Osteoblast (primary cell): ENCODE data around the gene TNK2. TPM values are rescaled to one million over a fixed set of nuclear protein-coding genes. Genes with fewer than 3 reads are reported as not detected.

ENCODE experiments used
- DNase-seq: peaks from one replicate; pipeline ENCODE4 v3.0.0; 2011; ENCODE audit warnings: low spot score, mixed read lengths; ENCODE audit not compliant: insufficient read length; ENCODE audit errors: missing footprints
- H2AFZ ChIP-seq: 2 replicates; pipeline ENCODE4 v1.6.0; 2011; ENCODE audit warnings: mild to moderate bottlenecking, low read length
- H3K27ac ChIP-seq: 2 replicates; pipeline ENCODE4 v1.5.1; 2011; ENCODE audit warnings: mild to moderate bottlenecking, low read depth, low read length, moderate library complexity
- H3K27me3 ChIP-seq: 2 replicates; pipeline ENCODE4 v1.6.0; 2012; ENCODE audit warnings: mild to moderate bottlenecking, control low read depth, inconsistent platforms, low read length, moderate library complexity; ENCODE audit not compliant: insufficient read depth
- H3K36me3 ChIP-seq: 2 replicates; pipeline ENCODE4 v1.5.1; 2011; ENCODE audit warnings: mild to moderate bottlenecking, low read length, control low read depth, moderate library complexity; ENCODE audit not compliant: insufficient read depth
- H3K4me1 ChIP-seq: 2 replicates; pipeline ENCODE4 v1.5.1; 2011; ENCODE audit warnings: mild to moderate bottlenecking, low read length, control low read depth, moderate library complexity; ENCODE audit not compliant: insufficient read depth
- H3K4me2 ChIP-seq: 2 replicates; pipeline ENCODE4 v1.6.0; 2011; ENCODE audit warnings: mild to moderate bottlenecking, low read length; ENCODE audit not compliant: insufficient read depth
- H3K4me3 ChIP-seq: fragments of 200-600 bp; sonication (generic); 3 replicates; pipeline ENCODE4 v1.5.1; 2012; ENCODE audit warnings: mild to moderate bottlenecking, low read length, inconsistent platforms; ENCODE audit not compliant: insufficient read depth
- H3K79me2 ChIP-seq: 2 replicates; pipeline ENCODE4 v1.6.0; 2012; ENCODE audit warnings: mild to moderate bottlenecking, low read length, control low read depth, inconsistent platforms; ENCODE audit not compliant: insufficient read depth
- H3K9me3 ChIP-seq: 2 replicates; pipeline ENCODE4 v1.5.1; 2011; ENCODE audit warnings: low read depth, low read length, control low read depth
- H4K20me1 ChIP-seq: 2 replicates; pipeline ENCODE4 v1.6.0; 2012; ENCODE audit warnings: mild to moderate bottlenecking, low read length, control low read depth; ENCODE audit not compliant: insufficient read depth
- CTCF ChIP-seq: IDR thresholded peaks from 2 replicates; pipeline ENCODE4 v1.5.1; 2011; ENCODE audit warnings: mild to moderate bottlenecking, low read depth, low read length, moderate library complexity; ENCODE audit errors: extremely low read depth
- total RNA-seq: library from RNA; depleted of rRNA; stranded (reverse); fragments of >200 nt; gene quantifications from 2 replicates; pipeline ENCODE4 v1.2.3, GENCODE V29; 2012

The TNK2 gene
- total RNA-seq, 1 donor = 11.6 TPM

GRCh38 chr3:195893044-195893395, 15.3 kb downstream of the TNK2 start:
- no peak for TF ChIP-seq CTCF
- H3K27me3 ChIP-seq = no peaks in the 10 kb centered on the region
- no peaks in the 10 kb centered on the region for H3K9me3 ChIP-seq
- peak overlapping the region; percentile 57 for H3K4me3 ChIP-seq
- H3K36me3 ChIP-seq = no peaks in the 10 kb centered on the region
- H3K79me2 ChIP-seq = peaks cover 50% of the 10 kb centered on the region
- peak overlapping the region; percentile 62 for H2AFZ ChIP-seq
- peak overlapping the region; percentile 45 for H3K27ac ChIP-seq
- peaks cover 55% of the 10 kb centered on the region for H3K4me1 ChIP-seq
- DNase-seq = peak; percentile 93
- H4K20me1 ChIP-seq = peaks cover 20% of the 10 kb centered on the region
- peak overlapping the region; percentile 77 for H3K4me2 ChIP-seq

- Histone ChIP-seq H3K4me3 (peak overlapping the region; percentile 61), H4K20me1 (peaks cover 24% of the 10 kb centered on the region), H3K36me3 (peaks cover 4% of the 10 kb centered on the region), H3K9me3 (no peaks in the 10 kb centered on the region), H3K4me1 (peaks cover 51% of the 10 kb centered on the region), H3K4me2 (peak overlapping the region; percentile 77), H3K27me3 (no peaks in the 10 kb centered on the region), H3K27ac (peak overlapping the region; percentile 45), H3K79me2 (peaks cover 53% of the 10 kb centered on the region), H2AFZ (peak overlapping the region; percentile 62)
- DNase-seq = peak; percentile 96
- no peak for TF ChIP-seq CTCF
Observed at GRCh38 chr3:195892105-195893043, 16.0 kb downstream of the TNK2 start.

GRCh38 chr3:195891431-195892104, 16.8 kb downstream of the TNK2 start:
- H3K4me1 ChIP-seq = peaks cover 44% of the 10 kb centered on the region
- H3K27ac ChIP-seq = no peak overlapping the region

More at GRCh38 chr3:195891431-195892104, 16.8 kb downstream of the TNK2 start:
- H3K36me3 ChIP-seq = peaks cover 4% of the 10 kb centered on the region
- H2AFZ ChIP-seq = no peak overlapping the region
- H3K9me3 ChIP-seq = no peaks in the 10 kb centered on the region
- peaks cover 24% of the 10 kb centered on the region for H4K20me1 ChIP-seq
- peaks cover 55% of the 10 kb centered on the region for H3K79me2 ChIP-seq
- H3K4me3 ChIP-seq = peak overlapping the region; percentile 61
- DNase-seq = peak; percentile 46
- peak overlapping the region; percentile 77 for H3K4me2 ChIP-seq
- H3K27me3 ChIP-seq = no peaks in the 10 kb centered on the region
- TF ChIP-seq CTCF = no peak
